K562 (cell line): ENCODE data around the gene HOXB6. TPM values are rescaled to one million over a fixed set of nuclear protein-coding genes. Genes with fewer than 3 reads are reported as not detected.
A peak's percentile ranks its signal among the peaks of the same experiment; 100 is the strongest.

Source experiments
- CBX8 ChIP-seq: fragments of 200-600 bp; sonication (generic); IDR thresholded peaks from 2 replicates; pipeline ENCODE4 v1.6.1; 2012; ENCODE audit warnings: borderline replicate concordance, mixed run types, low read depth, mild to moderate bottlenecking, moderate library complexity, mixed read lengths, low read length, control low read depth, inconsistent platforms; ENCODE audit not compliant: poor library complexity, severe bottlenecking; ENCODE audit errors: extremely low read depth
- ETS2 ChIP-seq: IDR thresholded peaks from 2 replicates; pipeline ENCODE4 v1.6.1; 2016; ENCODE audit warnings: borderline replicate concordance, missing genetic modification characterization, mild to moderate bottlenecking, moderate library complexity, missing compliant biosample characterization; ENCODE audit not compliant: poor library complexity, severe bottlenecking
- ETV6 ChIP-seq, 3 experiments: fragments of 150-350 bp in 1 of 3; sonication (generic) in 1 of 3; formaldehyde crosslinking in 1 of 3; IDR thresholded peaks; 2 replicates each; pipeline versions ENCODE4 v1.6.1 to v1.8.0; 2014 to 2022; ENCODE audit warnings: borderline replicate concordance in 2 of 3, low read depth in 2 of 3, antibody characterized with exemption in 1 of 3, low read length in 1 of 3, mild to moderate bottlenecking in 1 of 3, missing genetic modification reagents in 1 of 3
- FOXJ2 ChIP-seq: fragments of 200-800 bp; sonication (Bioruptor generic); IDR thresholded peaks from 2 replicates; pipeline ENCODE4 v1.6.1; 2016; ENCODE audit warnings: missing genetic modification characterization, missing compliant biosample characterization
- FOXK1 ChIP-seq: sonication (generic); formaldehyde crosslinking; IDR thresholded peaks from 2 replicates; pipeline ENCODE4 v1.8.0; 2022; ENCODE audit warnings: missing genetic modification reagents, mild to moderate bottlenecking, borderline replicate concordance
- HDAC1 ChIP-seq, 2 experiments: fragments of 450-650 bp; IDR thresholded peaks; 2 replicates each; pipeline ENCODE4 v1.6.1; 2016 to 2017; ENCODE audit warnings: inconsistent platforms in 1 of 2, mild to moderate bottlenecking in 1 of 2, moderate library complexity in 1 of 2
- MYBL2 ChIP-seq, 2 experiments: fragments of 450-650 bp in 1 of 2; sonication (generic) in 1 of 2; formaldehyde crosslinking in 1 of 2; IDR thresholded peaks; 2 replicates each; pipeline versions ENCODE4 v1.6.1 to v1.8.1; 2017 to 2022; ENCODE audit warnings: borderline replicate concordance in 1 of 2, inconsistent platforms in 1 of 2, low read depth in 1 of 2, mild to moderate bottlenecking in 1 of 2, missing genetic modification reagents in 1 of 2, moderate library complexity in 1 of 2
- MYNN ChIP-seq, 2 experiments: sonication (generic); formaldehyde crosslinking in 1 of 2; IDR thresholded peaks; 2 replicates each; pipeline versions ENCODE4 v1.5.0 to v1.6.1; 2016 to 2020; ENCODE audit warnings: antibody characterized with exemption in 1 of 2, missing genetic modification reagents in 1 of 2
- NFIX ChIP-seq: fragments of 250-450 bp; sonication (Bioruptor Pico); IDR thresholded peaks from 2 replicates; pipeline ENCODE4 v1.4.0; 2020; ENCODE audit warnings: low read depth, mild to moderate bottlenecking, moderate library complexity
- NR1H2 ChIP-seq: sonication (generic); formaldehyde crosslinking; IDR thresholded peaks from 2 replicates; pipeline ENCODE4 v1.4.0; 2020; ENCODE audit warnings: mild to moderate bottlenecking, missing genetic modification reagents
- NUFIP1 ChIP-seq: fragments of 450-650 bp; IDR thresholded peaks from 2 replicates; pipeline ENCODE4 v1.6.1; 2018; ENCODE audit not compliant: partially characterized antibody
- POLR2H ChIP-seq: IDR thresholded peaks from 2 replicates; pipeline ENCODE4 v1.6.1; 2016; ENCODE audit warnings: missing genetic modification characterization, low read depth, mild to moderate bottlenecking, control low read depth, missing compliant biosample characterization, moderate library complexity
- SREBF1 ChIP-seq: fragments of 150-350 bp; IDR thresholded peaks from 2 replicates; pipeline ENCODE4 v1.6.1; 2014; ENCODE audit warnings: antibody characterized with exemption, low read depth, low read length, borderline replicate concordance
- TSC22D4 ChIP-seq: fragments of 450-650 bp; IDR thresholded peaks from 2 replicates; pipeline ENCODE4 v1.6.1; 2016; ENCODE audit warnings: missing genetic modification characterization, missing biosample characterization, control low read depth
- XRCC3 ChIP-seq: fragments of 450-650 bp; IDR thresholded peaks from 2 replicates; pipeline ENCODE4 v1.6.1; 2017; ENCODE audit warnings: mild to moderate bottlenecking, moderate library complexity
- ZKSCAN1 ChIP-seq: fragments of 150-350 bp; IDR thresholded peaks from 2 replicates; pipeline ENCODE4 v1.6.1; 2016; ENCODE audit warnings: low read depth, low read length
- ZNF41 ChIP-seq: fragments of 250-450 bp; sonication (Bioruptor Pico); conservative IDR thresholded peaks from 2 replicates; pipeline ENCODE4 v1.4.0; 2020; ENCODE audit warnings: mild to moderate bottlenecking
- ZNF766 ChIP-seq: fragments of 200-800 bp; sonication (Bioruptor generic); conservative IDR thresholded peaks from 2 replicates; pipeline ENCODE4 v1.6.1; 2016; ENCODE audit warnings: missing genetic modification characterization, missing compliant biosample characterization
- ZNF780A ChIP-seq: fragments of 250-450 bp; sonication (Bioruptor Pico); IDR thresholded peaks from 2 replicates; pipeline ENCODE4 v1.5.0; 2021; ENCODE audit warnings: mild to moderate bottlenecking
- ZSCAN29 ChIP-seq: fragments of 450-650 bp; IDR thresholded peaks from 2 replicates; pipeline ENCODE4 v1.6.1; 2017
- polyA plus RNA-seq, 8 experiments: library from polyadenylated mRNA; depleted of rRNA in 4 of 8; stranded (reverse) in 5 of 8; unstranded in 3 of 8; fragments of >200 nt; fragmentation: Nextera tagmentation in 2 of 8; fragmentation: Illumina TruSeq in 1 of 8; extraction: Ambion mirVana in 2 of 8; extraction: Trizol in 1 of 8; gene quantifications; 2 replicates each; pipeline versions ENCODE4 v1.2.1 to v1.2.3, GENCODE V29; 2011 to 2014; ENCODE audit warnings: inconsistent platforms in 1 of 8, missing spikeins in 1 of 8
- total RNA-seq, 7 experiments: library from RNA; depleted of rRNA in 6 of 7; stranded (reverse); fragments of >200 nt in 6 of 7; fragmentation: Illumina TruSeq in 2 of 7; extraction: Trizol in 2 of 7; gene quantifications; 2 replicates each; pipeline versions ENCODE4 v1.2.1 to v1.2.3, GENCODE V29; 2011 to 2021; ENCODE audit warnings: low replicate concordance in 1 of 7
- TF ChIP-seq, protein P1 (sequence below): IDR thresholded peaks from 2 replicates; pipeline ENCODE4 v1.6.1; 2011; ENCODE audit warnings: borderline replicate concordance, low read depth, mild to moderate bottlenecking, moderate library complexity, low read length; ENCODE audit not compliant: insufficient read depth, poor library complexity, severe bottlenecking
- TF ChIP-seq, protein P2 (sequence below): fragments of 250-450 bp; sonication (Bioruptor Pico); IDR thresholded peaks from 2 replicates; pipeline ENCODE4 v1.5.0; 2020; ENCODE audit warnings: mild to moderate bottlenecking

The HOXB6 gene
- total and polyA plus RNA-seq, 9 of the 15 experiments (the other 6 are each of a cell fraction or from before 2014, with no cell fraction given), result 1.2 to 14.8 (median 4.9) TPM

DNA sequence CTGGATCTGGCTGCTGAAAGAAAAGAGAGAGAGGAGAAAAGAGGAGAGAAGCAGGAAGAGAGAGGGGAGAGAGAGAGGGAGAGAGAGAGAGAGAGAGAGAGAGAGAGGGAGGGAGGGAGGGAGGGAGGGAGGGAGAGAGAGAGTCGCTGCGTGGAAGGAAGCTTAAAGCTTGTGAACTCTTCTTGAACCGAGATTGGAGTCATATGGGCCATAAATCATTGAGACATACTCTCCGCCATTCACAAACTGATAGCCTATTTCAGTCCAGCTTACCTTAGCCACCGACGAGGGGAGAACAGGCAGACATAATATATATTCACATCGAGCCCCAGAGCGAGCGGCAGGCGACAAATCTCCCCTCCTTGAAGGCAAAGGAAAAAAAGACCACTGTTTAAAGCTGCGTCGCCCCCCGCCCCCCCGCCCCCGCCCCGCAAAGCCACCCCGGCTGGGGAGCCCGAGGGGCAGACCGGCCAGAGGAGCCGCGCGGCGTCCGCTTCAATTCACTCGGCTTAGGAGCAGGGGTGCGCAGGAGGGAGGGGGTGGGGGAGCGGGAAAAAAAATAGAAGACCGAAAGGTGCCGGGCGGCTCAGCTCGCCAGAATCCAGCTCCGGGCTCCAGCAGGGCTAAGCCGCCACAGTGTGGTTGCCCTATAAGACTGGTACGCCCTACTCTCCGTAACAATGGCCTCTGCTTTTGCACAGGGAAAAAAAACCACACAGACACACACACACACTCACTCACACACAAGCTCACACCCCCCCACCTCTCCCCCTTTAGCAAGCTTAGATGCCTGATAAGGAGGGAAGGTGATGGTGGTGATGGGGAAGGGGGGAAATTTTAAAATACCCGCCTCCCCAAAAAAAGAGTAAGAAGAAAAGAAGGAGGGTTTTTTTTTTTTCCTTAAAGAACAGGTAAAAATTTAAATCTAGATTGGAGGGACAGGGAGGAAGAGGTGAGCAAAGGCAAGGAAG, 49.2 kb downstream of the HOXB6 start (continued):
- TF ChIP-seq ETV6 (IDR thresholded peaks at IDR 0.05; ENCODE audit: borderline replicate concordance in 1 of 2, low read depth in 2 of 2, low read length in 1 of 2), result no peak
- no peak for TF ChIP-seq ETV6 (CRISPR knock-in tag; IDR thresholded peaks at IDR 0.05; ENCODE audit: borderline replicate concordance)
- no peak for TF ChIP-seq NR1H2 (CRISPR knock-in tag)
- no peak for TF ChIP-seq ZSCAN29
- TF ChIP-seq ZNF766 (CRISPR knock-in tag), result peak; percentile 83
- no peak for TF ChIP-seq MYBL2 (IDR thresholded peaks at IDR 0.05; ENCODE audit: low read depth)
- TF ChIP-seq MYBL2 (CRISPR knock-in tag; IDR thresholded peaks at IDR 0.05; ENCODE audit: borderline replicate concordance), result no peak
- TF ChIP-seq, protein P1, sequence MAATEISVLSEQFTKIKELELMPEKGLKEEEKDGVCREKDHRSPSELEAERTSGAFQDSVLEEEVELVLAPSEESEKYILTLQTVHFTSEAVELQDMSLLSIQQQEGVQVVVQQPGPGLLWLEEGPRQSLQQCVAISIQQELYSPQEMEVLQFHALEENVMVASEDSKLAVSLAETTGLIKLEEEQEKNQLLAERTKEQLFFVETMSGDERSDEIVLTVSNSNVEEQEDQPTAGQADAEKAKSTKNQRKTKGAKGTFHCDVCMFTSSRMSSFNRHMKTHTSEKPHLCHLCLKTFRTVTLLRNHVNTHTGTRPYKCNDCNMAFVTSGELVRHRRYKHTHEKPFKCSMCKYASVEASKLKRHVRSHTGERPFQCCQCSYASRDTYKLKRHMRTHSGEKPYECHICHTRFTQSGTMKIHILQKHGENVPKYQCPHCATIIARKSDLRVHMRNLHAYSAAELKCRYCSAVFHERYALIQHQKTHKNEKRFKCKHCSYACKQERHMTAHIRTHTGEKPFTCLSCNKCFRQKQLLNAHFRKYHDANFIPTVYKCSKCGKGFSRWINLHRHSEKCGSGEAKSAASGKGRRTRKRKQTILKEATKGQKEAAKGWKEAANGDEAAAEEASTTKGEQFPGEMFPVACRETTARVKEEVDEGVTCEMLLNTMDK, result no peak
- TF ChIP-seq SREBF1, result no peak
- no peak for TF ChIP-seq ZKSCAN1
- peak; percentile 68 for TF ChIP-seq POLR2H (tag)
- peak; percentile 17 to 86; a peak in 2 of 4 replicates for TF ChIP-seq HDAC1 (IDR thresholded peaks at IDR 0.05)
- no peak for TF ChIP-seq NFIX
- no peak for TF ChIP-seq FOXJ2 (tag)
- no peak for TF ChIP-seq ETS2 (tag)
- TF ChIP-seq CBX8, result no peak
- no peak for TF ChIP-seq TSC22D4 (tag)
- no peak for TF ChIP-seq XRCC3
- no peak for TF ChIP-seq FOXK1
- no peak for TF ChIP-seq MYNN (IDR thresholded peaks at IDR 0.05)
- TF ChIP-seq MYNN (CRISPR knock-in tag; IDR thresholded peaks at IDR 0.05), result no peak
- no peak for TF ChIP-seq NUFIP1
- no peak for TF ChIP-seq ZNF41 (CRISPR knock-in tag)
- TF ChIP-seq, protein P2, sequence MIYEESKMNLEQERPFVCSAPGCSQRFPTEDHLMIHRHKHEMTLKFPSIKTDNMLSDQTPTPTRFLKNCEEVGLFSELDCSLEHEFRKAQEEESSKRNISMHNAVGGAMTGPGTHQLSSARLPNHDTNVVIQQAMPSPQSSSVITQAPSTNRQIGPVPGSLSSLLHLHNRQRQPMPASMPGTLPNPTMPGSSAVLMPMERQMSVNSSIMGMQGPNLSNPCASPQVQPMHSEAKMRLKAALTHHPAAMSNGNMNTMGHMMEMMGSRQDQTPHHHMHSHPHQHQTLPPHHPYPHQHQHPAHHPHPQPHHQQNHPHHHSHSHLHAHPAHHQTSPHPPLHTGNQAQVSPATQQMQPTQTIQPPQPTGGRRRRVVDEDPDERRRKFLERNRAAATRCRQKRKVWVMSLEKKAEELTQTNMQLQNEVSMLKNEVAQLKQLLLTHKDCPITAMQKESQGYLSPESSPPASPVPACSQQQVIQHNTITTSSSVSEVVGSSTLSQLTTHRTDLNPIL (CRISPR knock-in tag), result no peak
- no peak for TF ChIP-seq ZNF780A (CRISPR knock-in tag)
